DND-41 (cell line): ENCODE measurements around the gene MBOAT1.

ENCODE experiments used
- EZH2 ChIP-seq: IDR thresholded peaks from 3 replicates; pipeline ENCODE4 v1.6.1; 2012; ENCODE audit warnings: borderline replicate concordance, low read depth, mild to moderate bottlenecking, moderate library complexity, low read length, inconsistent platforms; ENCODE audit not compliant: severe bottlenecking
- TF ChIP-seq, protein P1 (sequence below): IDR thresholded peaks from 2 replicates; pipeline ENCODE4 v1.5.1; 2012; ENCODE audit warnings: borderline replicate concordance, low read length, moderate library complexity, mild to moderate bottlenecking; ENCODE audit not compliant: poor library complexity, severe bottlenecking; ENCODE audit errors: extremely low read depth

GRCh38 chr6:20112241-20112640, 100.0 kb downstream of the MBOAT1 start:
- TF ChIP-seq, protein P1, sequence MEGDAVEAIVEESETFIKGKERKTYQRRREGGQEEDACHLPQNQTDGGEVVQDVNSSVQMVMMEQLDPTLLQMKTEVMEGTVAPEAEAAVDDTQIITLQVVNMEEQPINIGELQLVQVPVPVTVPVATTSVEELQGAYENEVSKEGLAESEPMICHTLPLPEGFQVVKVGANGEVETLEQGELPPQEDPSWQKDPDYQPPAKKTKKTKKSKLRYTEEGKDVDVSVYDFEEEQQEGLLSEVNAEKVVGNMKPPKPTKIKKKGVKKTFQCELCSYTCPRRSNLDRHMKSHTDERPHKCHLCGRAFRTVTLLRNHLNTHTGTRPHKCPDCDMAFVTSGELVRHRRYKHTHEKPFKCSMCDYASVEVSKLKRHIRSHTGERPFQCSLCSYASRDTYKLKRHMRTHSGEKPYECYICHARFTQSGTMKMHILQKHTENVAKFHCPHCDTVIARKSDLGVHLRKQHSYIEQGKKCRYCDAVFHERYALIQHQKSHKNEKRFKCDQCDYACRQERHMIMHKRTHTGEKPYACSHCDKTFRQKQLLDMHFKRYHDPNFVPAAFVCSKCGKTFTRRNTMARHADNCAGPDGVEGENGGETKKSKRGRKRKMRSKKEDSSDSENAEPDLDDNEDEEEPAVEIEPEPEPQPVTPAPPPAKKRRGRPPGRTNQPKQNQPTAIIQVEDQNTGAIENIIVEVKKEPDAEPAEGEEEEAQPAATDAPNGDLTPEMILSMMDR = no peak
- TF ChIP-seq EZH2 = no peak
